ENCODE data around the gene ABR. TPM values are rescaled to one million over a fixed set of nuclear protein-coding genes. Genes with fewer than 3 reads are reported as not detected.

Gene ABR
- total and polyA plus RNA-seq, 2 of the 8 experiments (the other 6 are each of a cell fraction or from before 2014, with no cell fraction given): 44.8 to 47.2 TPM

GRCh38 chr17:1026599-1026975 lies 153.2 kb downstream of the ABR start:
- H3K23ac ChIP-seq (ENCODE audit: insufficient read length): no peak overlapping the region
- H2BK5ac ChIP-seq (ENCODE audit: low read depth, low read length): no peak overlapping the region
- H3K56ac ChIP-seq (replicated peaks; ENCODE audit: insufficient read length, low read depth, low read length): no peak overlapping the region
- no peak overlapping the region for H2AK5ac ChIP-seq (ENCODE audit: low read depth, low read length)
- H4K5ac ChIP-seq (ENCODE audit: insufficient read length, low read depth, low read length): no peak overlapping the region
- no peak overlapping the region for H2BK20ac ChIP-seq (ENCODE audit: low read length)
- H3K4ac ChIP-seq (replicated peaks; ENCODE audit: insufficient read length, low read depth, low read length): no peak overlapping the region
- DNase-seq (ENCODE audit: low read depth in 1 of 2, low spot score in 2 of 2): no peak
- TF ChIP-seq MAX (IDR thresholded peaks at IDR 0.05) (no peak), ATF3 (IDR thresholded peaks at IDR 0.05; ENCODE audit: insufficient read depth, low read depth, low read length) (no peak)
- no peaks in the 10 kb centered on the region for H3K9me3 ChIP-seq (ENCODE audit: insufficient read depth in 2 of 2, low read depth in 1 of 2, low read length in 1 of 2)
- H3K27ac ChIP-seq (ENCODE audit: low read depth, low read length): no peak overlapping the region
- H3K14ac ChIP-seq (ENCODE audit: insufficient read length): no peak overlapping the region
- 0 out of 7 replicates have a peak, but pooled peaks cover 0 to 2% (median 0%) of the 10 kb centered on the region in 4 experiments for H3K4me1 ChIP-seq (replicated peaks in 1 of 4; ENCODE audit: control insufficient read depth in 3 of 4, insufficient read depth in 4 of 4, low read length in 3 of 4)
- no peak overlapping the region for H2AFZ ChIP-seq (ENCODE audit: low read length)
- peaks cover 0 to 4% (median 2%) of the 10 kb centered on the region in 4 experiments; a peak in 3 of 7 replicates for H3K27me3 ChIP-seq (replicated peaks in 1 of 4; ENCODE audit: control insufficient read depth in 3 of 4, extremely low read depth in 1 of 4, insufficient read depth in 3 of 4, low read length in 3 of 4)
- H3K9ac ChIP-seq (replicated peaks in 1 of 4; ENCODE audit: extremely low read depth in 1 of 4, low read depth in 3 of 4, low read length in 3 of 4): no peak overlapping the region
- FAIRE-seq: no peak
- 87% methylated on average over 8 of the region's 10 CpGs; no CpG with 5 or more reads in 1 of the 2 experiments for WGBS, 2 experiments (ENCODE audit: extremely low coverage in 1 of 2, insufficient coverage in 1 of 2, insufficient read length in 1 of 2, insufficient replicate concordance in 2 of 2, low coverage in 1 of 2, low lambda C conversion rate in 2 of 2, missing lambda C conversion rate in 1 of 2)
- H3K4me2 ChIP-seq (ENCODE audit: insufficient read depth in 1 of 2, low read depth in 2 of 2, low read length in 2 of 2): no peak overlapping the region
- H2BK120ac ChIP-seq (replicated peaks; ENCODE audit: low read depth, low read length): no peak overlapping the region
- H3K36me3 ChIP-seq (ENCODE audit: control insufficient read depth in 2 of 4, insufficient read depth in 4 of 4, low read length in 3 of 4): no peaks in the 10 kb centered on the region
- H3K18ac ChIP-seq (ENCODE audit: extremely low read depth, low read length): no peak overlapping the region
- H3K4me3 ChIP-seq (ENCODE audit: extremely low read depth in 1 of 4, insufficient read depth in 2 of 4, low read depth in 3 of 4, low read length in 4 of 4): no peak overlapping the region
- H2BK15ac ChIP-seq (ENCODE audit: low read length): no peak overlapping the region
- ChIA-PET CTCF (ENCODE audit: partially characterized antibody) (interaction anchor here (1.0 to 2.0 kb wide), 4 partner anchors 12 to 227 kb away, joined by 3 to 7 read pairs (median 4); no protein-coding TSS in a partner anchor), POLR2A (ENCODE audit: partially characterized antibody) (no interaction called here)
- H3K79me2 ChIP-seq (ENCODE audit: control insufficient read depth in 1 of 2, insufficient read depth in 2 of 2, low read length in 2 of 2): no peaks in the 10 kb centered on the region
- H3K79me1 ChIP-seq (ENCODE audit: low read depth, low read length): no peaks in the 10 kb centered on the region
- no peak overlapping the region for H4K8ac ChIP-seq (ENCODE audit: extremely low read depth, insufficient read depth, low read length)
- peaks cover 4% of the 10 kb centered on the region; the same call in 1 of the 2 replicates for H3K23me2 ChIP-seq (ENCODE audit: low read depth, low read length)
- no peak overlapping the region for H4K91ac ChIP-seq (replicated peaks; ENCODE audit: insufficient read length, low read length)
- peaks cover 0 to 8% of the 10 kb centered on the region in 2 experiments for H4K20me1 ChIP-seq (replicated peaks in 1 of 2; ENCODE audit: control insufficient read depth in 1 of 2, insufficient read depth in 2 of 2, low read length in 2 of 2)
- H2BK12ac ChIP-seq (ENCODE audit: low read depth, low read length): no peak overlapping the region
